Femur (tissue), 1 donor: ENCODE data around the gene TAF1B.

Experiments
- DNase-seq: peaks from one replicate; pipeline ENCODE4 v3.0.0-alpha.2; 2017

The TAF1B gene

DNA sequence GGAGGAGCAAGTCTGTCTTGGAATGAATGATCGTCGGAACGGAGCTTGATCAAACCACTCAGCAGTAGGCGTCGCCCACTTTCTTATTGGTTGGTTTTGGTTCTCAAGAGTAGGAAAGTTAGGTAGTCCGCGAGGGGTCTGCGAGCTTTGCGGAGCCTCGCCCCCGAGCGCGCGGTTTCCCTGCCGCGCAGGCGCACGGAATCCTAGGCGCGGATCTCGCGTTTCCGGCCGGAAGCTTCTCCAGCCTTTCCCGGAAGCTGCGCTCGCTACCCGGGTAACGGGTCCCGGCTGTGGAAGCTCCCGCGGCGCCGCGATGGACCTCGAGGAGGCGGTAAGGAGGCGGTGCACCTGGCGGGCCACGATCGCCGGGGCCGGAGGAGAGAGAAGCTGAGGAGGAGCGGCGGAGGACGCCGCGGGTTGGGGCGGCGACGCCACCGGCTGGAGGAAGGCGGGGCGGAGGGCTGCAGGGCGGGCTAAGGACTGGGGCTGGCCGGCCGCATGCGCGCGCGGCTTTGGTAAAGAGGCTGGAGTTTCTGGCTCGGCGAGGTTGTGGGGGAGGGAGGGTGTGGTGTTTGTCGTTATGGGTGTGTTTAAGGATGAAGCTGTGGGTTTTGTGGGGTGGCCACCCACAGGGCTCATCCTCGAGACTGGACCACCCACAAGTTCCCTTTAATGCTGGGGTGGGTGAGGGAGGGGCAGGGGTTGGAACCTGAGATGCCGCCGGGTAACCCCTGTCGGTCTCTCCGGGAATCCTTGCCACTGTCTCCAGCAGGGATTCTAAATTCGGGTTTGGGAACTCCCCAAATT is at the start of gene TAF1B:
TAF1B (plus strand) TSS at position 246 of the 807 bp plus-strand sequence; CDS start at position 314, 68 bp downstream.
- peak; percentile 94 for DNase-seq

DNA sequence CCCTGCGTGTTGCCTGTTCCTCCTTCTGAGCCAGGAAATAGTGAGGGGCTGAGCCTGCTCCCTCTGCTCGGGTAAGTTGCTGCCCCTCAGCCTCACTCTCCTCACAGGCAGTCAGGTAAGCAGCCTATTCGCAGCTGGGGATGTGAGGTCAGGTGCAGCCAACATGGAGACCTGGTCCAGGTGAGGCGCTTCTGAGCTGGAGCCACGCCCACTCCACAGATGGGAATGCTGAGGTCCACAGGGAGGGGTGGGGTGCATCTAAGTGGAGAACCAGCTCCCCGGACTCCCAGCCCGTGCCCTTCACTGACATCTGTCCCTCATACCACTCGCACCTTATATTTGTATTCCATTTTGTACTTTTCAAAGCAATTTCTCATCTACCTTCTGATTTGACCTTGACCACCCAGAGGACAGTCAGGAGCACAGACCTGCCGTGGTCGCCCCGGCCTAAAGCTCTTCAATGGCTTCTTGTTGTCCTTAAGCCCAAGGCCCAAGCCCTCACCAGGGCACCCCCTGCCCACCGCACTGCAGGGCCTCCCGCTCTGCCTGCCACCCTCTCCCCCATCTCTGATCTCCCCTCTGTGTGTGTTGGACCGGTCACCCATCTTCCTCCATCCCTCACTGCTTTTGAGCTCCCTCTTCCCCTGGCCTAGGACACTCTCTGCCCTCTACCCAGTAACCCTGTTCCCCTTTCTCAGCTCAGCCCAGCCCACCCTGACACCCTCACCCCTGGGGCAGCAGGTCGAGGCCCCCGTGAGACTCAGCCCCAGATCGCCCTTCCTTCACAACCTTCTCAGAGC is 49.2 kb upstream of the TAF1B start:
- no peak for DNase-seq

- DNase-seq, result no peak
Observed at GRCh38 chr2:9795071-9795470, 48.2 kb upstream of the TAF1B start.

DNA sequence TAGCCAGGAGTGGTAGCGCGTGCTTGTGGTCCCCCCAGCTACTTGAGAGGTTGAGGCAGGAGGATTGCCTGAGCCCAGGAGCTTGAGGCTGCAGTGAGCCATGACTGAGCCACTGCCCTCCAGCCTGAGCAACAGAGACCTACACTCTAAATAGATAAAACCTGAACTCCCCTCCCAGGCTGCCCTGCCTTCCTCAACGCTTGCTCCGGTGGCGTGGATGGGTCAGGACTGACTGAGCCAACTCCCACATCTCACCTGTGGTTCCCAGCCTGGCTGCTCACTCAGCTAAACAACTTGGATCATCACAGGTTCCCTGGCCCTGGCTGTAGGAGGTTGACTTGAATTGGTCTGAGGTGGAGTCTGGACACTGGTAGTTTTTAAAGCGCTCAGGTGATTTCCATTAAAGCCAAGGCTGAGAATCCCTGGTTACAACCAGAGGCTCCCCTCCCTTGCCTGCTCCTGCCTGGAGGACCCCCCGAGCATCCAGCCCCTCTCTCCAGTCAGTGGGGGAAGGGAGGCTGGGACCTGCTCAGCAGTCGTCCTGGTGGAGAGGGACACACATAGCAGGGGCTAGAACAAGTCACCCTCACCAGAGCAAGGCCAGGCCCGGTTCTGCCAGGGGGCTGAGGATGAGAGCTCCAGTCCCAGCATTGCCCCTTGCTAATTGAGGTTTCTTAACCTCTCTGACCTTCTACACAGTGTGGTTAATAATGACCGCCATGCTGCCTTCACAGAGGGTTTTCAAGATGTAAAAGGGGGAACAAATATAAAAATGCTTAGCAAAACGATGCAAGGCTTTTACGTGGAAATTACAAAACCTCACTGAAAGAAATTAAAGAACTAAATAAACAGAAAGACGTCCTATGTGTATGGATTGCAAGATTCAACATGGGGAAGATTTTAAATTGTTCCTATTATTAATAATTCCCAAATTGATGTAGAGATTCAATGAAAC is 46.9 kb upstream of the TAF1B start:
- DNase-seq, result no peak

DNA sequence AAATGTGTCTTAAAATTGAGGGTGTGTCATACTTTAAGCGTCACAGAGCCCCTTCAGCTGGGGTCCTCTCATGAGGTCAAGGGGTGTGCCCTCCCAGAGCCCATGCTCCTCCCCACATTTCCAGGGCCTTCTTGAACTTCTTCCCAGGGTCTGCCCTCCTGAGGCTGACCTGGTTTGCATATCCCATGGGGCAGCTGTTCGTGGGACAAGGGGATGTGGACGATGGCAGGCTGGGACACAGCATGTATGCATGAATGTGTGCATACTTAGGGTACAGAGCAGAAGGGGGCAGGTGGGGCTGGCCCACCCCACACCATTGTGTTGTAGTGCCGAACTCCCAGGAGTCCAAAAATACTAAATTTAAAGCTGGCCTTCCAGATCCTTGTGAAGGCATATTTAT is 46.2 kb upstream of the TAF1B start:
- DNase-seq, result no peak

GRCh38 chr2:9797681-9798556 is 45.4 kb upstream of the TAF1B start:
- no peak for DNase-seq

DNA sequence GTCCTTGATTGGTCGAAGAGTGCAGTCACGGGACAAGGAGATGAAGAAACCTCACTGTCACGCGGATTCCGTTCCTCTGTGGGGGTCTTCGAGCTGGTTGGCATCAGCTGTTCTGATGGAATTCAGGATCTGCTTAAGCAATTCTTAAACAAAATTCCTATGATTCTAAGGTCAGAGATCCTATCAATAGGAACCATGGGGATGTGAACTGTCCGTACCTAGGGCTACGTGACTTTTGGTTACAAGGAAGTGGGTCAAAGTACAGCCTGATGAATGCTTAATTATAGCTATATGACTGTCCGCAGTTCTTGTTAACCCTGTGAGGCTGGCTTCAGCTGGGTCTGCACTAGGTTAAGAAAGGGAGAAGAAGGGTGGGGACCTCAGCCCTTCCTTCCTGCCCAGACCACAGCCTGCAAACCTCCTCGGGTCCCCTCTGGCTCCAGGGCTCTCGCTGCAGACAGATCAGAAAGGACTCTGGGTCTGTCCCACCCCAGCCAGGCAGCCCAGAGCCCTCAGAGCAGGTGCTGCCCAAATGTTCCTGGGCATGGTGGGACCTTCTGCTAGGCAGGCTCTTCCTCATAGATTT is 44.2 kb upstream of the TAF1B start:
- no peak for DNase-seq

- peak; percentile 90 for DNase-seq
Observed at GRCh38 chr2:9799729-9800632, 43.3 kb upstream of the TAF1B start.

DNA sequence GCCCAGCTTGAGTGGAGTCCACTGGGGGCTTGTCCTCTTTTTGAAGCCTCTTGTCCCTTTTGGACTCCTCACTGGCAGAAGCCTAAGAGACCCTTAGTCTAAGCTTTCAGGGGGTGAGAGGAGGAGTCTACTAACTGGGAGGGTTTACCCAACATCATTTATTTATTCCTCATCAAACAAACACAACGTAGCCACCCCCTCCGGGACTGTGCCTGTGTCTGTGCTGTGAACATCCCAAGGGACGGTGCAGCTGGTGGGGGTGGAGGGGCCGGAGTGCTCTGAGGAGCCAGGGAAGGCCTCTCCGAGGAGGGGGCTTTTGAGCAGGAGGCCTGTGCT is 42.7 kb upstream of the TAF1B start:
- no peak for DNase-seq

DNA sequence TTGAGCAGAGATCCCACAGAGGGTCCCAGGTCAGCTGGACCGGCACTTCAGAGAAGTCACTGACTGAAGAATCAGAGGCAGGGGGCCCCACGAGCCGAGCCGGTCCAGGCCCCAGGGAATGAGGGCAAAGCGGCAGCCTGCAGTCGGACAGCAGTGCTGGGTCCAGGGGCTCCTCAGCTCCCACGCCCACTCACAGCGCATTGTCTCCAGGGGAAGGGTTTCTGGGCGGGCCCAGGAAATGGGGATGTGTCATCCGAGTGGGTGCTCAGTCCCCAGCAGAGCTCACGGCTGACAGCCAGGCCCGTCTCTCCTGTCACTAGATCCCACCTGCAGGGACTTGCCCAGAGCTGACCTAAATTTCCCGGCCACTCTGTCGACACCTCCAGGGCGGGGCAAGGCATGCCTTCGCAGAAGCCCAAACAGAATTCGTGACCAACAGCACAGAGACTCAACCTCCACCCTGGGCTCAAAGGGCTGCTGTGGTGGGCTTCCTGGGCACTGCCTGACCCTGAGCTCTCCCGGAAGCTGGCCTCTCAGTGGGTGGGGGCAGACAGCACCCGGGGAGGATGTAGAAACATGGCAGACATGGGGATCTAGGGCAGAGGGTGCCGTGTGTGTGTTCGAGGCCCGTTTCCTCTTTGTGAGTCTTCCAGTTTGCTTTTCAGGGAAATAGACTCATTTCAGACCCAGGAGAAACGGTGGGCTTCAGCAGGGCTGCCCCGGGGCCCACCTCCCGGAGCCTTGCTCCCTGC is 42.1 kb upstream of the TAF1B start:
- DNase-seq, result no peak

- no peak for DNase-seq
Observed at GRCh38 chr2:9802576-9802993, 40.7 kb upstream of the TAF1B start.

- no peak for DNase-seq
Observed at GRCh38 chr2:9803023-9803805, 40.1 kb upstream of the TAF1B start.

- DNase-seq, result no peak
Observed at GRCh38 chr2:9805435-9806297, 37.6 kb upstream of the TAF1B start.

DNA sequence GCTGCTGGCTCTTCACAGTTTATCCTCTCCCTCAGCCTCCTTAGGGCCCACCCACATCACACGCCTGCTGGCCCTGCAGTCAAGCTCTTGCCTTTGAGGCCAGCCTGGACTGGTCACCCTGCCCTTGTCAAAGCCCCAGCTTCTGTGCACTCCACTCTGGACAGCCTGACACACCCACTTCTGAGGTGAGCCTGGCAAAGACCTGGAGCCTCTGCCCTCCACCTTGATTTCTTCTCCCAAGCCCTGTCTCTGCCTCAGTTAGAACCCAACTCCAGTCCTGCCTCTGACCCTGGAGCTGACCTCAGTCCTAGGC is 37.0 kb upstream of the TAF1B start:
- DNase-seq, result no peak

- DNase-seq, result no peak
Observed at GRCh38 chr2:9806656-9807055, 36.6 kb upstream of the TAF1B start.

GRCh38 chr2:9807056-9807455 is 36.2 kb upstream of the TAF1B start:
- no peak for DNase-seq

DNA sequence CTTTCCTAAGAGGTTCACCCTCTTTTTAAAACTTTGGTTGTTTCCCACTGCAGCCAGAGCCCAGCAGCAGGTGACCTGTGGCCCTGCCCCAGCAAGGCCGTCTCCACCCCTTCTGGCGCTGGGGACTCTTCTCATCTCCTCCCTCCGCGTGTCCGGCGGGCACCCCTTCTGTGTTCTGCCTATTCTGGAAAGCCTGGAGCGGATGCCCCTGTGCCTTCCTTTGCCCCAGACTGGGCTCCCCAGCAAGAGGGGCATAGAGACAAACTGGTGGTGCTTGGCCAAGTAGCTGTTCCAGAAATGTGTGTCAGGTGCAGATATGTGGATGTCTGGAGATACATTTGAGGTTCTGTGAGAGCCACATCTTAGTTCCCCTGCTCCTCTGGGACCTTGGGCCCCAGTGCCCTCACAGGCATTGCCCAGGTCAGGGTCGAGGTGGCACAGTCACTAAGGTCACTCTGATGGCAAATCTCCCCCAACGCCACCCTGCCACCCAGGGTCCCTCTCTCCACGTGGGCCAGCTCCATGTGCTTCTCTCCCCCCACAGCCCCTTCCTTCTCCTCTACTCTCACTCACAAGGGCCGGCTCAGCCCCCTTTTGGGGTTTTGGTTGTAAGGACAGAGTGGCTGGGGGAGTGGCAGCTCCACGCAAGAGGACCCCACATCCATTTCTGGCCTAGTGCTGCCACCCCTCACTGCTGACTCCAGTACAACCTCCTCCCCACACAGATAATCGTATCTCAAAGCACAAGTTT is 35.5 kb upstream of the TAF1B start:
- no peak for DNase-seq
